PC-9 (cell line): ENCODE results near the gene PRKACG. TPM values are rescaled to one million over a fixed set of nuclear protein-coding genes. Genes with fewer than 3 reads are reported as not detected.

Experiments
- BruUV-seq: library from RNA; stranded (reverse); fragments of 400-500 nt; replicated peaks from 2 replicates; lab custom pipeline; 2021; lab: Mats Ljungman, UMichigan
- CTCF ChIA-PET: fragments of 300-600 bp; sonication (Branson Sonifier 250); formaldehyde crosslinking; loops from one replicate; lab custom pipeline; 2022; ENCODE audit warnings: antibody characterized with exemption; lab: Charles Lee
- POLR2A ChIA-PET: fragments of 300-600 bp; sonication (Branson Sonifier 250); formaldehyde crosslinking; loops from one replicate; lab custom pipeline; 2022; ENCODE audit warnings: antibody characterized with exemption; ENCODE audit not compliant: unreplicated experiment; lab: Charles Lee
- DNase-seq, 2 experiments: peaks; one replicate each; pipeline versions ENCODE4 v3.0.0 to v3.0.0-alpha.2; 2015 to 2022; ENCODE audit warnings: mixed read lengths in 1 of 2
- H2AFZ ChIP-seq: fragments of 200-600 bp; sonication (generic); 2 replicates; pipeline ENCODE4 v1.8.1; 2017; ENCODE audit warnings: antibody characterized with exemption
- H3F3A ChIP-seq: fragments of 200-600 bp; sonication (generic); 2 replicates; pipeline ENCODE4 v1.8.1; 2017; ENCODE audit warnings: antibody characterized with exemption, mild to moderate bottlenecking, low read depth; ENCODE audit not compliant: insufficient read depth
- H3K27ac ChIP-seq: fragments of 200-600 bp; sonication (generic); 2 replicates; pipeline ENCODE4 v1.6.1; 2016; ENCODE audit warnings: mixed run types
- H3K27me3 ChIP-seq: fragments of 200-600 bp; sonication (generic); 2 replicates; pipeline ENCODE4 v1.6.1; 2016; ENCODE audit warnings: low read depth, mixed run types; ENCODE audit not compliant: insufficient read depth
- H3K36me3 ChIP-seq: fragments of 200-600 bp; sonication (generic); 2 replicates; pipeline ENCODE4 v1.6.1; 2016; ENCODE audit warnings: low read depth, mixed run types
- H3K4me1 ChIP-seq: fragments of 200-600 bp; sonication (generic); replicated peaks from 2 replicates; pipeline ENCODE4 v1.6.1; 2016; ENCODE audit warnings: mixed run types; ENCODE audit not compliant: insufficient read depth
- H3K4me2 ChIP-seq: fragments of 200-600 bp; sonication (generic); 2 replicates; pipeline ENCODE4 v1.6.1; 2017; ENCODE audit warnings: mixed run types
- H3K4me3 ChIP-seq: fragments of 200-600 bp; sonication (generic); 2 replicates; pipeline ENCODE4 v1.6.1; 2016; ENCODE audit warnings: mixed run types
- H3K79me2 ChIP-seq: fragments of 200-600 bp; sonication (generic); 2 replicates; pipeline ENCODE4 v1.6.1; 2017; ENCODE audit warnings: low read depth, mixed run types
- H3K9me2 ChIP-seq: fragments of 200-600 bp; sonication (generic); 2 replicates; pipeline ENCODE4 v1.8.1; 2017; ENCODE audit warnings: mild to moderate bottlenecking; ENCODE audit not compliant: insufficient read depth
- H3K9me3 ChIP-seq: fragments of 200-600 bp; sonication (generic); 2 replicates; pipeline ENCODE4 v1.8.1; 2016; ENCODE audit warnings: low read depth; ENCODE audit not compliant: insufficient read depth
- H4K20me1 ChIP-seq: fragments of 200-600 bp; sonication (generic); 2 replicates; pipeline ENCODE4 v1.8.1; 2017; ENCODE audit not compliant: insufficient read depth
- EZH2 ChIP-seq: fragments of 200-600 bp; sonication (generic); IDR thresholded peaks from 2 replicates; pipeline ENCODE4 v1.8.0; 2017; ENCODE audit warnings: antibody characterized with exemption, low read depth
- intact Hi-C: fragments of 100-400 bp; cut with micrococcal nuclease; formaldehyde crosslinking; loops from one replicate; pipeline ENCODE4 v1.10.0; 2022; ENCODE audit not compliant: unreplicated experiment
- total RNA-seq: library from RNA; stranded (reverse); gene quantifications from 2 replicates; pipeline ENCODE4 v1.2.3, GENCODE V29; 2021
- TF ChIP-seq, protein P1 (sequence below): fragments of 200-600 bp; sonication (generic); conservative IDR thresholded peaks from 2 replicates; pipeline ENCODE4 v1.6.1; 2017; ENCODE audit warnings: mixed run types, antibody characterized with exemption, mild to moderate bottlenecking, moderate library complexity

Gene PRKACG
- total RNA-seq, 1 experiment from 2014 or later = not detected

DNA sequence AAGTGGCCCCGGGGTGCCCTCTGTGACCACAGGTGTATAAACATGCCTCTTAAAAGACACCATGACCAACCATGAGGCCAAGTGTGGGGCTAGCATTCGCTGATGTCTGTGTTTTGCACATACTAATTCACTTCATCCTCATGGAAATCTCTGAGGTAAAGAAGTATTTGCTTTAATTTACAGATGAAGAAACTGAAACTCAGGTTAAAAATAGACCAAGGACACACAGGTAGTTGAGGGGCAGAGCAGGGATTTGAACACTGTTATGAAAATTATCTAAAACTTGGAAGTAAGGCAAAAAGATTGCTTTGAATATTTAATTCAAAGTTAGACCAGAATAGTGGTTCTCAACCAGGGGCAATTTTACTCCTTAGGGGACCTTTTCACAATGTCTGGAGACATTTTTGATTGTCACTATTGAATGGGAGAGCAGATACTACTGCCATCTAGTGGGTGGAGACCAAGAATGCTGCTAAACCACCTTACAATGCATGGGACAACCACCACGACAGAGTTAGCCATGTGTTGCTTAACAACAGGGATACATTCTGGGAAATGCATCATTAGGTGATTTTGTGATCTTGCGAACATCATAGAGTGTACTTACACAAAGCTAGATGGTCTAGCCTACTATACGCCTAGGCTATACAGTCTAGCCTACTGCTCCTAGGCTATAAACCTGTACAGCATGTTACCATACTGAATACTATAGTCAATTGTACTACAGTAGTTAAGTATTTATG lies 13.6 kb upstream of the PRKACG start:
- BruUV-seq = no TSS peak
- Histone ChIP-seq H3K36me3 (no peaks in the 10 kb centered on the region), H3K9me2 (no peaks in the 10 kb centered on the region), H3K79me2 (no peaks in the 10 kb centered on the region), H3K9me3 (no peaks in the 10 kb centered on the region), H3K4me2 (no peak overlapping the region), H4K20me1 (no peaks in the 10 kb centered on the region), H3K27ac (no peak overlapping the region), H2AFZ (no peak overlapping the region), H3K27me3 (peaks cover 40% of the 10 kb centered on the region), H3F3A (no peaks in the 10 kb centered on the region), H3K4me1 (no peaks in the 10 kb centered on the region), H3K4me3 (no peak overlapping the region)
- intact Hi-C loops = loop anchor here (1.0 to 5.0 kb wide), 2 partner anchors 443 to 520 kb away; no protein-coding TSS in a partner anchor
- TF ChIP-seq, protein P1, sequence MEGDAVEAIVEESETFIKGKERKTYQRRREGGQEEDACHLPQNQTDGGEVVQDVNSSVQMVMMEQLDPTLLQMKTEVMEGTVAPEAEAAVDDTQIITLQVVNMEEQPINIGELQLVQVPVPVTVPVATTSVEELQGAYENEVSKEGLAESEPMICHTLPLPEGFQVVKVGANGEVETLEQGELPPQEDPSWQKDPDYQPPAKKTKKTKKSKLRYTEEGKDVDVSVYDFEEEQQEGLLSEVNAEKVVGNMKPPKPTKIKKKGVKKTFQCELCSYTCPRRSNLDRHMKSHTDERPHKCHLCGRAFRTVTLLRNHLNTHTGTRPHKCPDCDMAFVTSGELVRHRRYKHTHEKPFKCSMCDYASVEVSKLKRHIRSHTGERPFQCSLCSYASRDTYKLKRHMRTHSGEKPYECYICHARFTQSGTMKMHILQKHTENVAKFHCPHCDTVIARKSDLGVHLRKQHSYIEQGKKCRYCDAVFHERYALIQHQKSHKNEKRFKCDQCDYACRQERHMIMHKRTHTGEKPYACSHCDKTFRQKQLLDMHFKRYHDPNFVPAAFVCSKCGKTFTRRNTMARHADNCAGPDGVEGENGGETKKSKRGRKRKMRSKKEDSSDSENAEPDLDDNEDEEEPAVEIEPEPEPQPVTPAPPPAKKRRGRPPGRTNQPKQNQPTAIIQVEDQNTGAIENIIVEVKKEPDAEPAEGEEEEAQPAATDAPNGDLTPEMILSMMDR = peak; percentile 72
- TF ChIP-seq EZH2 = no peak
- POLR2A ChIA-PET = no interaction called here
- CTCF ChIA-PET = no interaction called here
- peak; percentile 21 to 50 for DNase-seq

DNA sequence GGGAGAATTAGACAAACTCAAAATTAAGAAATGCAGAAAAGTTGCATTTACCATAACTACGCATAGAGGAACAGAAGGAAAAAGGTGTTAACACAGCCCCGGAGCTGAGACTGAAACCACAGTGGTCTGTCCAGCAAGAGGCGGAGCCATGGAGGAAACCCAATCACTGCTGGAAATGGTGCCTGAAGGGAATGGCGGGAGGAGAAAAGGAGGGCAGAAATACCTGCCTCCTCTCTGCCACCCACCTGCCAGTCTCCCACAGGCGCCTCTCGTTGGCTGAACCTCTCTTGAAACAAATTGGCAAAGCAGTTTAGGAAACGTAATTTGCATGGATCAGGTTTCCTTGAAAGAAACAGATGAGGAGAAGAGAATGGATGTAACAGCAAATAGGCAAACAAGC lies 9.7 kb upstream of the PRKACG start:
- POLR2A ChIA-PET = no interaction called here
- H2AFZ ChIP-seq = no peak overlapping the region

DNA sequence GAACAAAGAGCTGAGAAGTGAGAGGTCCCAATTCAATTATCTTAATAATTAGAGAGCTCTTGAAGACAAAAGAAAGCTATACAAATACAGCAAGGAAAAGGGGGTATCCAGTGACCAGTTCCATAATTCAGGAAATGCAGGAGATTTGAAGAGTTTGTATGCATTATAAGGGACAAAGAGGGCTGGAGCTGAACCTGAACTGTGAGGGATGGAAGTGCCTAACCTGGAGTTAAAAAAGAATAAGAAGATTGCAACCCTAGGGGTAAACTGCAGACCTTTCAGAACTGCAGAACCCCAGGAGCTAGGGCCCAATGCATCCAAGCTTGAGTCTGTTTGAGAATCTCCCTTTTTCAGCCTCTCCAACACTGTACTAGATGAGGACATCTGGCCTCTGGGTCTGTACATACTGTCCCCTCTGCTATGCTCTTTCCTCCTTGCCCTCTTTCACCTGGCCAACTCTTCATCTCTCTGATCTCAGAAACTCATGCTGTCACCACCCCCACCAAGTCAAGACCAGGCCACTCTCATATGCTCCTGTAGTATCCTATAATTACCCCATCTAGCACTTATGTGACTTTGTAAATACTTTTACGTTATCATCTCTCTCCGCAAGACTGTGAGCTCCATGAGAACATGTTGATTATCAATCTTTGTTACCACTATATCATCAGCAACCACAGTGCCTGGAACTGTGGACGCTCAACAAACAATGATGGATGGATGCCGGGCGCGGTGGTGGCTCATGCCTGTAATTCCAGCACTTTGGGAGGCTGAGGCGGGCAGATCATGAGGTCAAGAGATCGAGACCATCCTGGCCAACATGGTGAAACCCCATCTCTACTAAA lies 6.6 kb upstream of the PRKACG start:
- Histone ChIP-seq H3K4me2 (no peak overlapping the region), H3K27me3 (peaks cover 92% of the 10 kb centered on the region), H4K20me1 (no peaks in the 10 kb centered on the region), H3K36me3 (no peaks in the 10 kb centered on the region), H3K9me2 (no peaks in the 10 kb centered on the region), H3K79me2 (no peaks in the 10 kb centered on the region), H3F3A (no peaks in the 10 kb centered on the region), H3K4me1 (no peaks in the 10 kb centered on the region), H3K27ac (no peak overlapping the region), H3K9me3 (no peaks in the 10 kb centered on the region), H2AFZ (no peak overlapping the region), H3K4me3 (no peak overlapping the region)
- CTCF ChIA-PET = no interaction called here
- DNase-seq = no peak
- intact Hi-C loops = no loop called here
- BruUV-seq = no TSS peak
- POLR2A ChIA-PET = no interaction called here
- TF ChIP-seq, protein P1 = no peak
- no peak for TF ChIP-seq EZH2

More for the DNA sequence above, 9.7 kb upstream of the PRKACG start:
- Histone ChIP-seq H3K79me2 (no peaks in the 10 kb centered on the region), H3K4me3 (no peak overlapping the region), H3K36me3 (no peaks in the 10 kb centered on the region), H3K27me3 (peaks cover 71% of the 10 kb centered on the region), H3F3A (no peaks in the 10 kb centered on the region), H3K4me1 (no peaks in the 10 kb centered on the region), H3K9me3 (no peaks in the 10 kb centered on the region), H4K20me1 (no peaks in the 10 kb centered on the region), H3K4me2 (no peak overlapping the region), H3K27ac (no peak overlapping the region), H3K9me2 (no peaks in the 10 kb centered on the region)
- CTCF ChIA-PET = interaction anchor here (0.6 kb wide), 1 partner anchor 12 kb away, joined by 5 read pairs; the partner anchor contains the start of gene FXN
- intact Hi-C loops = no loop called here
- no TSS peak for BruUV-seq
- TF ChIP-seq EZH2 = no peak
- TF ChIP-seq, protein P1 = no peak
- no peak for DNase-seq
